Stimulated activated CD4-positive, alpha-beta T cell treated with anti-CD3 and anti-CD28 coated beads, Interleukin-12 subunit alpha, Interleukin-12 subunit beta, amount 100 ng/mL, for 4 hours (primary cell): ENCODE measurements around the gene FLT1.

ENCODE experiments used
- DNase-seq: peaks from one replicate; pipeline ENCODE4 v3.0.0-alpha.2; 2020

FLT1 gene

DNA sequence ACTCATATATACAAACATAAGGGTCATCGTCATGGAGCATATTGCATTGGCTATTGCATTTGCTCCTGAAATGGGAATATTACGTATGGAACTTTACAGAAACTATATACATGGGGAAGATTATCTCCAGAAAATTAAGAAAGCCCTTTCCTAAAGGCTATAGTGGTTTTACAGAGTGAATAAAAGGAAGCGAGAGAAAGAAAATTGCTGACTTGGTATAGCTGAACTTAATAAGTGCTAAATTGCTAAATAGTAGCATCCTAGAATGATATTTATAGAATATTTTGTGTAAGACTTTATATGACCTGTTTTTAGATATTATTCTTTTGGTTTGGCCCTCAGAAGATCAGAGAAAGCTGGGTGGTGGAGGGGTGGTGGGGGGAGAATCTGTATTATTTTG lies 114.6 kb downstream of the FLT1 start:
- no peak for DNase-seq

DNA sequence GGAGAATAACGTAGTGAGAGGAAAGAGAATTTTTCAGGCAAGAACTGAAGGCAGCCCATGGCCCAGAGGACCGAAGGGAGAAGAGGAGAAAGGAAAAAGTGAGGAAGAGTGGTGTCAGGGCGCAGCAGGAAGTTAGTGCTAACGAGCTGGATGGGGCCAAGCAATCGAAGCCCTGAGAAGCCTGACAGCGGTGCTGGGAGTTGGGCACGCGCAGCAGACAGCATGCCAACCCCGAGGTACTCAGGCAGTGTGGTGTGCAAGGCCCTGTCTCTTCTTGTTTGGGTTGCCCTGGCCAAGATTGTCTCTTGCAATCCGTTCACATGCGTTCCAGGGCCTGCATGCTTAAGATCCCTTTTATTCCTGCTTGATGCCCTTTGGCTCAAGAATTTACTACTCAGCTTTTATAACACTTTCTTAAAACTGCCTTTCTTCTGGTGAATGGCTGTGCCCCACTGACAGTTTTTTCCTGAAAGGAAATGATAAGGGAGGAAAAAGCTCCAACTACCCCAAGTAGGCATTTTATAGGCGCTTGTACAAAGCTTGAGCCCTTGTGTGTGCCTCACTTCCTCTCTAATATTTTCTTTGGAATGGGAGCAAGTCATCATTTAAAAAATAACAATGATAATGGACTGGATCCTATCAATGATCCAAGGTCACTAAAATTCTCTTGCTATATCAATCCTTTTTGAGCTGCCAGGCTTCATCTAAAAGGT lies 115.4 kb downstream of the FLT1 start:
- DNase-seq: no peak

DNA sequence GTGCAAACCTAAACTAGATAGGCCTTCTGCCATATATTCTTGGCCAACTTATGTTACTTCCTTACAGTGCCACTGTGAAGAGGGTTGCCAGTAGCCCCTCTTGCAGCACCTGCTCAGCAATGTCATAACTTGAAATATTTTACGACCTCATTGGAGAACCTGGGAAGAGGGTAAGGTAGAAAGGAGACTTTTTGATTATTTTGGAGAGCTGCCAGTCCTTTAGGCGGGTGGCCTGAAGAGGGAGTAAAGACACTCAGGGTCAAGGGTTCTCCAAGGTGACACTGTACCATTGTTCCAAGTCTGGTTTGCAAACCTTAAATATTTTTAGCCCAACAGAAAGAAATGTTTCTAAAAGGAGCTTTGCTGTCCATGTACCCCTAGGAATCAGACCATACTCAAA lies 118.3 kb downstream of the FLT1 start:
- DNase-seq: no peak

DNA sequence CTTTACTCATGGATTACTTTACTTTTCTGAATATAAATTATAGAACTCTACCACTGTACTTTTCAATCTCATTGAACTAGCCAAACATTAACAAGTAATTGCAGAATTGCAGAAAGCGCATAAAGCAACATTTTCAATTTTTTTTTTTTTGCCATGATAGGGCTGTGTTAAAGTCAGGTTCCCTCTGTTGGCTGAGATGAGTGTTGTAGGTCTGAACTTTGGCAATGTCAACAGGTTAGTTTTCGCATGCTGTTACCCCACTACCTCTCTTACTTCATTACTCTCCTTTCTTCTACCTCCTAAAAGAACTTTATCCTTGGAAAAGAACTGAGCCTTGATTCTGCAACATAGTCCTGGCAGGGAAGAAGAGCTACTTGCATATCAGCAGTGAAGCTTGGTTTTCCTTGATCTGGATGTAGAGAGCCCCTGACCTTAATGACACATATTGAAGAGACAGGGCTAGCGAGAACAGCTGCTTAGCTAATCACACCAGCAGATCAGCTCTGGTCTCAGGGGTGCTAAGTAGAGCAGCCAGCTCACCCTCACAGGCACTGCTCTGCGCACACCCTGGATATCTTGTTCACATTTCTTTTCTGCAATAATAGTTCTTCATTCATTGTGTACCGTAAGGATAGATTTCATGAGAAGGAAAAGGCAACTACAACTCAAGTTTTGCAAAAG lies 119.5 kb downstream of the FLT1 start:
- no peak for DNase-seq

DNA sequence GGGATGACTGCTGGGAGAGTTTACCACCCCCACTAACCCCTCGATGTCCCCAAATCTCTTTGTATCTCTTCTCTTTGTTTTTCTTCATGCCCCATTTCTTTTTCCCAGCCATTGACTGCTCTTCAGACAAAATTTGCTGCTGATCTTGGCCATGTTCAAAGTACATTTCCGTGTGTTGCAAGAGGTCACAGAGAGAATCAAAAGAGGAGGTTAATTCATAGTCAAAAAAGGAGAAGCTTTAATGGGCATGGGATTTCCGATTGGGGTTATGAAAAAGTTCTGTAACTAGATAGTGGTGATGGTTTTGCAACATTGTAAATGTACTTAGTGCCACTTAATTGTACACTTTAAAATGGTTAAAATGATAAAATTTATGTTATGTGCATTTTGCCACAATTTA lies 121.1 kb downstream of the FLT1 start:
- no peak for DNase-seq

DNA sequence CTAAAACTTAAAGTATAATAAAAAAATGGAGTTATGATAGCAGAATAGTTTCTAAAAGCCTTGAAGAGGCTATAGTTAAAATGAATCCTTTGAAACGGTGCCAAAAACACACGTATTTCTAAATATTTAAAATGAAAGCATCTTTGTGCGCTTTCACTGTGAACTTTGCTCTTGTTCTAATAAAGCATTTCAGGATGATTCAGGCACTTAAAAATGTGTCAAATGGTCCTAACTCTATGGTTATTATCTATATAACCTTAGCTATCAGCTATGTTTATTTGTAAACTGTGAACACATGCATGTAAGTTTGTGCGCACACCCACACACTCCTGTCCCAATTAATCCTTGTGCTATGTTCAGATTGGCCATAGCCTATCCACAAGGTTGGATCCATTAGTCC lies 124.5 kb downstream of the FLT1 start:
- no peak for DNase-seq

DNA sequence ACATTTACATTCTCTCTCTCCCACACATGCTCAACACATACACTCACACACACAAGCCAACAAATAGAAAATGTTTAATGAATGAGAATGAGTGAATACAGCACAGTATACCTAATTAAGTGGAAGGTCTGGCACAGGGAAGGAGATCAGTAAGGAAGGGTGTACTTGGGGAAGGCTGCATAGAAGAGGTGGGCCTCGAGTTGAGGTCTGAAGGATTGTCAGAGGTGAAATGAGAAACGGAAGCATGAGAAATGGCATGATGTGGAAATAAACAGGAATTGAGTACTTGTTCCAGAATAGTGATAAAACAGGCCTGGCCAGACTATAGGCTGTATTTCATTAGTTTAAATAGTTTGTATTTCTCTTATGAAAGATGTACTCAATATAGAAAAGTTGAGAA lies 136.2 kb downstream of the FLT1 start:
- no peak for DNase-seq

DNA sequence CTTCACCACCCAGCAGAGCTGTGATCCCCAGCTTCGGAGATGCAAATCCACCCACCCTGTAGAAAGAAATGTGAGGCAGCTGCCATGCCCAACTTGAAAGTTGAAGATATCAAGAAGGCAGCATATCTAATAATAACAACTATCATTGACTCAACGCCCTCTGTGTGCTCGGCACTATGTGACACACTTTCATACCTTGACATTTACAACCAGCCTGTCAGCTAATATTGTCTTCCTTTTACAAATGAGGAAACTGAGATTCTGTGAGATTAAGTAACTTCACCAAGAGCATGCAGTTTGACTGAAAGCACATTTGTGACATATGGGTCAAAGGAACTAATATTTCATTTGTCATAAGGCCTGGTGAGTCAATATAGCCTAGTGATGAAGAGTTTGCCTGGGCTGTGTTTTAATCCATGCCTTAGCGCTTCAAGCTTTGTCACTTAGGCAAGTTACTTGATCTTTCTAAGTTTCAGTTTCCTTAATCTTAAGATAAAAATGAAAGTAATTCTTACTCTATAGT lies 137.0 kb downstream of the FLT1 start:
- no peak for DNase-seq

DNA sequence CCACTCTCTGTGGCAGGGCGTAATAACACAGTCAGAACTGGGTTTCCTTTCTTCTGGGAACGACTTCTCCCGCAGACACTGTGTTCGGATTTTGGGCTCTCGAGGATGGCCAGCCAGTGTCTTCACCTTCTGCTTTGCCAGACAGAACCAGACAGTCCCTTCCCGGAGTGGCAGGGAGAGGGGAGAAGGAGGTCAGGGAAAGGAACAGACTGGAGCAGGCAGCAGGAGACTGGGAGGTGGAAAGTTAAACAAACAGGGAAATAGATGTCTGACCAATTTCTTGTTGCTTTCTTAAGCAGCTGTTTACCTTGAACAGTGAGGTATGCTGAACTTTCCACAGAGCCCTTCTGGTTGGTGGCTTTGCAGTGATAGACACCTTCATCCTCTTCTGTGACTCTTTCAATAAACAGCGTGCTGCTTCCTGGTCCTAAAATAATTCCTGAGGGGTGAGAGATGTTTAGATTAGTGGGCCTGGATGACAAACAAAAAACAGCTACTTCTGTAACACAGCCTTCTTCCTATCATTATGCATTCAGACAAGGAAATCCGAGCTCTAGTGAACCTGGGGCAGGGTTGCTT lies 137.6 kb downstream of the FLT1 start:
- no peak for DNase-seq

DNA sequence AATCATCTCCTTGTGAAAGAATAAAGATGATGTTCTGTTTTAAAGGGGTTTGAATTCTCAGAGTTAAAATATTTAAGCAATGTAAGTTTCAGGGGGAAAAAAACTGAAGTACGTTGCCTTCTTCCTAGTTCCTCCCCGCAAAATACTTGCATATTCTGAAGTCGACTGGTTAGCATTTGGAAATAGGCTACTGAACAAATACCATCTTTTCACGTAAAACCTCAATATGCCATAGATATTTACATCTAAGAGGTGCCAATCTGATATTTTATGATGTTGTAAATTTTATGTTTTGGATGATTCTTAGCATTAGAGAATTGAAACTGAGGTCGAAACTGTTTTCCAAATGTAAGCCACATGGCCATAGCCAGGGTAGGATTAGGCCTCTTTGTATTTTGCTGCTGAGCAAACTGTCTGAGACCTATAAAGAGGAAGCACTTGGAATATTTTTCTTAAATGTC lies 138.3 kb downstream of the FLT1 start:
- DNase-seq: no peak

DNA sequence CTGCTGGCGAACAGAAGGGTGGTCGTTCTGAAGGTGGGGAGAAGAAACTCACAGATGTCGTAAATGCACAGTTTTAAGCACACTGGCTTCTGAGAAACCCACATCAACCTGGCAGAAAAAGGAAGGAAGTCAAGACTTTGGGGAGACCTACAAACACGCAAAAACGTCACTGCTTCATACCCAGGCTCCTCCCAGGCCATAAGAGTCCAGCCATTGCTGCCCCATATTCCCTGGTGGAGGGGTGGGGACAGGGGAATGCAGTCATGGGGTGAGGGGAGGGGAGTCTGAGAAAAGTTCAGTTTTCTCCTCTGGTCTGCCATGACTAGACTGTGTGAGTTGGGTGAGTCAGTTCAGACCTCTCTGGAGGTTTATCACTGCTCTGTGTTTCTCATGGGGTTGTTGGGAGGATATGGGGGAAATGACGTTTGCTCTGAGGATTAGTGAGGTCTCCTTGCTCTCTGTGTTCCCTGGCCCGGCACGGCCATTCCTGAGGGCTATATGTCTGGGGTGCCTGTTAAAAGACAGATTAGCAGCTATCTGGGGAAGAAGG lies 139.0 kb downstream of the FLT1 start:
- DNase-seq: no peak

DNA sequence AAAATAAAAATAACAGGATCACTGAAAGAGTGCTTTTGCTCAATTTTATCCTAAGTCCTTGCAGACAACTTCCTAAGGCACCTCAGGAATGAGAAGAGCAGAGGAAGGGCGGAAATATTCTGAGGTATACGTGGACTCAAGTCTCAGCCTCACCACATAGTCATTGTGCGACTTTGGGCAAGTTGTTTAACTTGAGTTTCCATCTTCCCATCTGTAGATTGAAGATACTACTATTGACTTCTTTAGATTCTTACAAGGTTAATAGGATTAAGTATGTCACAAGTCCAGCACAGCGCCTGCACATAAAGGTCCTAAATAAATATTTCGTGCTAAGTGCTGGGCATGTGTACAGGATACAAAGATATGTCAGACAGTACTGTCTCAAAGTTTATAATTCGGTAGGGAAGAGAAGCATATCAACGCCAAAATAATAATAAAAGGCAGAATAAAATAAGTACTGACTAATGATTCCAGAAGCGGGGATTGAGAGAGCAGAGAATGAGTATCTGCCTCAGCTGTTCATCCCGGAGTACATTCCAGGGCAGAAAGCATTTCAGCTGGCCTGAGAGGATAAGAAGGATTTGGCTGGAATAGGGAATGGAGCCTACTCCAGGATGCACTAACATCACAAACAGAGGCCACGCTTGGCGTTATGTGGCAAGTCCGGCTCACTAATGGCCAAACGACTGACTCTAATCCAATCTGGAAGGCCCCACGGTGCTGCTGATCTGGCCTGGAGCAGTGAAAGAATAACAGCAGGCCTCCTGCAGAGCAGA lies 139.7 kb downstream of the FLT1 start:
- no peak for DNase-seq

DNA sequence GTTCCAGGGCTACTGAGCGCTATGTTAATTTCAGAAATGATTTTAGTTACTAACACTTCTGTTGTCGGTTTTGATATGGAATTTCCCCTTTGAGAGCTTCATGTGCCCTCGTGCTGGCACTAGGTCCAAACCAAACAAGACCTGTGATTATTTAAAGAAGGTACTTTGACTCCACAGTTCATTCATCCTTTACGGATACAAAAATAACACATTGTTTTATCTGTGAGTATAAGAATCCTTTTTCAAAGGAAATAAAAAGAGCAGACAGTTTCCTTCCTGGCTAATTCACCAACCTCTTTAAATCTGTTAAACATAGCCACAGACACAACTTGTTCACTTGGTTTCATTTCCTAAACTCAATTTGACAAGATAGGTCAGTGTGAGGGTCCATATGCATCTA lies 141.2 kb downstream of the FLT1 start:
- DNase-seq: no peak

DNA sequence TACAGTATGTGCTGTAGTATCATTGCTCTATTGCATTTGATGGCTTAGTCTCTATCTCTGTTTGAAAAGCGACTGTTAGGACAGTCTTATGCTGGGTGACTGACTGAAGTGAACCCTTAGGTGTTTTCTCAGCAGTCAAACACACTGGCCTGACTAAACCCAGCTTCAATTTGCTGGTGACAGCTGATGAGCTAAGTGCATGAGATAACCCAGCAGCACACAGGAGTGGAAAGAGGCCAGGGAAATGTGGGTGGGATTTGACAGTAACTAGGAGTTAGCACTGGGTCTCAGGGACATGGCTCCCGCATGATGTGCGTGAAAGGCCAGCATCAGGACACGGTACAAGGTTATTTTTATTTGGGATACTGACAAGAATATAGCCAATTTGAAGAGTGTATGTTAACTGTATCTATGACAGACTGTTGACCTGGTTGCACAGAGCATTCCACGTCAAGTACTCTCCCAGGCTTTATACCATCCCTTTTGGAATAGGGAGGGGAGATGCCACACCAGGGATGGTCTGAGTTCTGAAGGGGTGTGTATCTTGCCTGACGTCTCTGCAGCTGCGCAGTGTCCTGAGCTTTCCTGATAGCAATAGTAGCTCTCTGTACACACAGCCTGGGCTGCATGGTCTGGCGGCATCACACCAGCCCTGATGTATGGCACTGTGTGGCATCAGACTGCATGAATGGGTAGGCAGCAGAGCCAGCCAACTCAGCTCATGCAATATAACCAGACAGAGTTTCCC lies 144.8 kb downstream of the FLT1 start:
- DNase-seq: no peak

DNA sequence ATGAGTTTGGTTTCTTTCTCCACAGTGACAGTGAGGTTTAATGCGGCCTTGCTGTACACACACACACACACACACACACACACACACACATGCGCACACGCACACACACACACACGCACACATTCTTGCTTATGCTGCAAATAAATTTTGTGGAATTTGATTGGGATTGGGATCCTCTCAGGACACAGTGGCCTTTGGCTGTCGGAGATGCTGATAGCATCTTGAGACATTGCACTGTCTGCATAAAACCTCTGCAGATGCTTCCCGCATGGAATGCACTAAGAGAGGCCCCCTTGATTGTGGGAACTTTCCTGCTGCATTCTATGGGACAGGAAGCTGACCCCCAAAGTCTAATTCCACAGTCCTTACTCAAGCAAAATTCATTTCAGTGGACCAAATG lies 145.6 kb downstream of the FLT1 start:
- DNase-seq: no peak

DNA sequence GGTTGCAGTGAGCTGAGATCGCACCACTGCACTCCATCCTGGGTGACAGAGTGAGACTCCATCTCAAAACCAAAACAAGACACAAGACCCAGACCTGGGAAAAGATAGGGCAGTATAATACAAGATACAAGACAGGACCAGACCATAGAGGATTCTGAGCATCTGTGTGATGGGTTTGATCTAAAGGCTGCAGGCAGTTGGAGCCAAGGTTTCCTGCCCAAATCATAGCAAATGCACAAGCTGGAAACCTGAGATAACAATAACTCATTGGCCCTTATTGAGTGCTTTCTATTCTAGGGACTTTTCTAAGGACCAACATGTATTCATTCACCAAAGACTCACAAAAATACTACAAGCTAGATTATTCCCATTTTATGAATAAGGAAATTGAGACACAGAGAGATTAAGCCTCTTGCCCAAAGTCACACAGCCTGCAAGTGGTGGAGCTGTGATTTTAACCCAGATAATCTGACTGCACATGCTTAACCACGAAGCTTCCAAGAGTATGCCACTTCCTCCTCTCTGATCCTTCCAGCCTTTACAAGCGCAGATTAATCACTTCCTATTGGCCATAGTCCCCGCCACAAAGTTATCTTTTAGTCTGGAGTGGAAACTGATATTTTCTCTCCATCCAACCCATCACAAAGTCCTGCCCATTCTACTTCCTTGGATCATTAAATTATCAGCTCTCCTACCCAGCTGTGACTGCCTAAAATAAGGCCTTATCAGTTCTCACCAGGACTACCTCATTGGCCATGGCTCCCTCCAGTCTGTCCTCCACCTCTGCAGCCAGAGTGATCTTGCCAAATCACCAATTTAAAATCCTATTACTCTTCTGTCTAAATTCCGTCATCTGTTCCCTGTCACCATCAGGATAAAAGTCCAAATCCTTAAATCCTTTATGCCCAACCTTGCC lies 147.2 kb downstream of the FLT1 start:
- no peak for DNase-seq

DNA sequence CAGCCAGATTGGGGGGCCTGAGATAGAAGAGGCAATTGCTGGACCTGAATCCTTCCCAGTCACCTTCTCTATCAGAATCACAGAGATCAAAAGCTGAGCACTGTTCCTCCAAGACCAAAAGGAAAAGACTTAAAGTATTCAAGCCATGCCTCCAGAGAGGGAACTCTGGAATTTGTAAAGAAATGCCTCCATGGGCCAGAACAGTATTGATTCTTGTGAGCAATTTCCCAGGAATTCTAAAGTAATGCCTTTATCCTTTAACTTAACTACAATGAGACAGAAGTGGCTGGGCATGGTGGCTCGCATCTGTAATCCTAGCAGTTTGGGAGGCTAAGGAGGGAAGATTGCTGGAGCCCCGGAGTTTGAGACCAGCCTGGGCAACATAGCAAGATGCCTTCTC lies 148.8 kb downstream of the FLT1 start:
- no peak for DNase-seq

DNA sequence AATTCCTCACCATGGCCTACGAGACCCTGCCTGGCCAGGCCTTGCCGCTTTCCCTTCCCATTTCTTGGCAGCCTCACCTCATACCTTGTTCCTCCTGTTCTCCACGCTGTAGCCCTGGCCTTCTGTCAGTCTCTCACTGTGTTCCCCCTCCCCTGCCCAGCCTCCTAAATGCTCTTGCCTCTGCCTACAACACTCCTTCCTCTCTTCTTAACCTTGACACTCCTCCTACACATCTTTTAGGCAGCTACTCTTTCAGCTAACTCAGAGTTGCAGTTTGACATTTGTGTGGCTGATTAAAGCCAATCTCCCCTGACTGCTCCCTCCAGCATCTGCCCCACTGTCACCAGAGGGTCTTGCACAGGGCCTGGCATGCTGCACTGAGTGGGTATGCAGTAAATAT lies 150.8 kb downstream of the FLT1 start:
- no peak for DNase-seq

DNA sequence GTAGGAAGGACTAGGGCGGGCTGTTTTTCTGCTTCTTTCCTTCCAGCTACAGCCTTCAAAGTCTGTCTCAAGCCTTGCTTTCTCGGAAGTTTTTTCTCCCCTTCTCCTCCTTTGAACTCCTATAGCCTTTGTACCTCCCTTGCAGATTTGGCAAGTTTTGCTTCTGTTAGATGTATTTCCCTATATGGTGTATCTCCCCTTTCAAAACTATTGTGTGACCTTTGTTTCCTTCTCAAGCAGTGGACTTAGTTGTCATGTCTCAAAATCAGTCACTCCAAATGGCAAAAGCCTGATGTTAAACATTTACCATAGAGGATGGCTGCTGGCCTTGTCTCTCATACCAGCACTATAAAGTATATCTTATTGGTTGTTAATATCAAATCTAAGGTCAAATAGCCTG lies 152.7 kb downstream of the FLT1 start:
- DNase-seq: no peak

DNA sequence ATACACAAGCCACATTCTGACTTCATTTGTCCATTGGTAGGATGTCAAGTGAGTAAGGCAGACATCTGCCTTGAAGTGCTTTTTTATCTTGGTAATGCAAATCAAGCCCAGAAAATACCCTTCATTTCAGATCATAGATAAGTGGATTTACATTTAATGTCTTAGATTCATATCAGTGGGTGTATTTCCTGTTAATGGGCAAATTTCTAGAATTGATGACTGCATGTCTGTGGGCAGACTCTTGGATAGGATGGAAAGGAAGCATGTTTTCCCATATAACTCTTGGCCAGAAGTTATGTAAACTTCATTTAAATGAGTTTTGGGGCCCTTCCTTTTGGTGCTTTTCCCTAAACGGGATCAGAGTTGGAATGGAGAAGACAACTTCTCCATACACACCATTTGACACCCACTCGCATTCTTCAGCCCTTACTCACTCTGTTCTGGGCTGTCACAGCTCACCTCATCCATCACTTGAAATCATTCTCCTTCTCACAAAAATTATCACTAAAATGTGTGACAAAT lies 154.6 kb downstream of the FLT1 start:
- no peak for DNase-seq

DNA sequence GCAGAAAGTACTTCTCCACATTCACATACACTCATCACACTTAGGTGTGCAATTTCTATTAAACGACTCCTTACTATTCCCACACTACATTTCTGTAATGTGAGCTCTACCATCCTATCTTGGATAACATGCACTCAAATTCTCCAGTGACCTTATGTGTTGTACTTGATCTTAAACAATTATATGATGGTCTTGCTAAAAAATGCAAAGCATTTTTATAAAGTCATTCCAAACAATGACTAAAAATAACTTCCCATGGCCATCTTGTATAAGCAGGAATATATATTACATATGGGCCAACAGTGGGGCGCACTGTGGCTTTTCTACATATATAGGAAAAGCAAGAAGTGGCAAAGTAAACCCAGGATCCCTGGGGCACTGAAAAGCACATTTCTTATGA lies 155.5 kb downstream of the FLT1 start:
- DNase-seq: no peak
